Epithelial cell of alveolus of lung (primary cell): ENCODE results near the gene CCDC97. TPM values are rescaled to one million over a fixed set of nuclear protein-coding genes. Genes with fewer than 3 reads are reported as not detected.

ENCODE experiments used
- total RNA-seq: library from RNA; depleted of rRNA; stranded (reverse); fragments of >200 nt; gene quantifications from 2 replicates; pipeline ENCODE4 v1.2.1, GENCODE V29; 2015

The CCDC97 gene
- 11.8 and 15.3 TPM in 2 replicates for total RNA-seq

GRCh38 chr19:41310033-41310831, at the start of gene CCDC97:
Gene CCDC97 (plus strand): TSS chr19:41310172. CDS start chr19:41310311, 139 bp downstream.

GRCh38 chr19:41263850-41264580, 46.0 kb upstream of the CCDC97 start, which contains the start of gene HNRNPUL1:
Gene HNRNPUL1 (plus strand): TSS chr19:41264372. CDS start chr19:41264504, 132 bp downstream.

GRCh38 chr19:41353466-41354342, 43.7 kb downstream of the CCDC97 start, which contains the start of gene TGFB1:
Gene TGFB1 (minus strand): TSS chr19:41353922. CDS start chr19:41353044, 878 bp downstream.

GRCh38 chr19:41363753-41364523, 54.0 kb downstream of the CCDC97 start, which contains the start of gene B9D2:
Gene B9D2 (minus strand): TSS chr19:41364149. CDS start chr19:41363519, 630 bp downstream.

Other genes starting within 250 kb of the CCDC97 start
- not detected in 2 replicates for gene CYP2A13, start 221.7 kb upstream of the CCDC97 start, total RNA-seq
- gene CYP2F1, start 195.7 kb upstream of the CCDC97 start, total RNA-seq: not detected in 2 replicates
- 16.9 and 21.2 TPM in 2 replicates for gene CYP2S1, start 117.0 kb upstream of the CCDC97 start, total RNA-seq
- gene AXL, start 90.9 kb upstream of the CCDC97 start, total RNA-seq: 103 and 185 TPM in 2 replicates
- 143 and 179 TPM in 2 replicates for gene HNRNPUL1, start 45.8 kb upstream of the CCDC97 start, total RNA-seq
- gene TGFB1, start 43.8 kb downstream of the CCDC97 start, total RNA-seq: 48.5 and 49.4 TPM in 2 replicates
- 5.3 and 7.0 TPM in 2 replicates for gene B9D2, start 54.0 kb downstream of the CCDC97 start, total RNA-seq
- 9.4 and 12.1 TPM in 2 replicates for gene TMEM91, start 66.4 kb downstream of the CCDC97 start, total RNA-seq
- gene EXOSC5, start 87.2 kb downstream of the CCDC97 start, total RNA-seq: 19.9 and 25.5 TPM in 2 replicates
- gene BCKDHA, start 87.6 kb downstream of the CCDC97 start, total RNA-seq: 46.5 and 76.9 TPM in 2 replicates
- 1.8 and 8.7 TPM in 2 replicates for gene B3GNT8, start 117.2 kb downstream of the CCDC97 start, total RNA-seq
- 58.8 TPM in 2 replicates for gene DMAC2, start 129.7 kb downstream of the CCDC97 start, total RNA-seq
- gene ERICH4, start 133.0 kb downstream of the CCDC97 start, total RNA-seq: not detected in 2 replicates